Mesendoderm (in vitro differentiated cells): ENCODE data around the gene ARID1B.
A peak's percentile ranks its signal among the peaks of the same experiment; 100 is the strongest.

ENCODE experiments used
- DNase-seq: peaks from one replicate; pipeline ENCODE4 v3.0.0; 2013
- H2AK5ac ChIP-seq: 2 replicates; pipeline ENCODE4 v1.6.1; 2013; ENCODE audit warnings: low read length, inconsistent platforms
- H2BK120ac ChIP-seq: 2 replicates; pipeline ENCODE4 v1.6.1; 2013; ENCODE audit warnings: low read depth, mild to moderate bottlenecking, low read length, moderate library complexity, mixed read lengths
- H2BK15ac ChIP-seq: replicated peaks from 2 replicates; pipeline ENCODE4 v1.6.1; 2013; ENCODE audit warnings: low read depth, mild to moderate bottlenecking, moderate library complexity
- H2BK5ac ChIP-seq: 2 replicates; pipeline ENCODE4 v1.6.1; 2013; ENCODE audit warnings: low read length, inconsistent platforms
- H3K18ac ChIP-seq: 2 replicates; pipeline ENCODE4 v1.6.1; 2013; ENCODE audit warnings: mild to moderate bottlenecking, low read length, mixed read lengths
- H3K23ac ChIP-seq: one replicate; pipeline ENCODE4 v1.6.1; 2013; ENCODE audit warnings: low read length
- H3K27ac ChIP-seq: 2 replicates; pipeline ENCODE4 v1.5.1; 2013; ENCODE audit warnings: low read depth, mild to moderate bottlenecking, inconsistent platforms, low read length, moderate library complexity
- H3K27me3 ChIP-seq: 2 replicates; pipeline ENCODE4 v1.6.1; 2013; ENCODE audit warnings: low read length, control low read depth, mild to moderate bottlenecking, inconsistent platforms; ENCODE audit not compliant: insufficient read depth, poor library complexity
- H3K36me3 ChIP-seq: 2 replicates; pipeline ENCODE4 v1.6.1; 2013; ENCODE audit warnings: low read length, inconsistent platforms; ENCODE audit not compliant: control insufficient read depth, insufficient read depth
- H3K4ac ChIP-seq: one replicate; pipeline ENCODE4 v1.6.1; 2013; ENCODE audit warnings: low read depth, mild to moderate bottlenecking, low read length, moderate library complexity
- H3K4me1 ChIP-seq: 2 replicates; pipeline ENCODE4 v1.6.1; 2013; ENCODE audit warnings: low read depth, low read length, inconsistent platforms; ENCODE audit not compliant: control insufficient read depth
- H3K4me2 ChIP-seq: 2 replicates; pipeline ENCODE4 v1.6.1; 2013; ENCODE audit warnings: low read length
- H3K4me3 ChIP-seq: 2 replicates; pipeline ENCODE4 v1.5.1; 2013; ENCODE audit warnings: mild to moderate bottlenecking, low read length
- H3K56ac ChIP-seq: one replicate; pipeline ENCODE4 v1.6.1; 2013; ENCODE audit warnings: low read length
- H3K79me1 ChIP-seq: 2 replicates; pipeline ENCODE4 v1.6.1; 2013; ENCODE audit warnings: low read length, inconsistent platforms
- H3K79me2 ChIP-seq: 2 replicates; pipeline ENCODE4 v1.6.1; 2013; ENCODE audit warnings: mild to moderate bottlenecking, low read length; ENCODE audit not compliant: control insufficient read depth, insufficient read depth
- H3K9ac ChIP-seq: 2 replicates; pipeline ENCODE4 v1.6.1; 2013; ENCODE audit warnings: low read length, inconsistent platforms
- H4K5ac ChIP-seq: one replicate; pipeline ENCODE4 v1.6.1; 2013; ENCODE audit warnings: low read length
- H4K8ac ChIP-seq: one replicate; pipeline ENCODE4 v1.6.1; 2013; ENCODE audit warnings: low read depth, mild to moderate bottlenecking, control low read depth, low read length, moderate library complexity
- WGBS: extraction: QIAGEN DNeasy Blood & Tissue Kit; methylation state at CpG from one replicate; pipeline ENCODE4 v1.1.7; 2013; ENCODE audit warnings: low lambda C conversion rate, missing lambda C conversion rate; ENCODE audit not compliant: insufficient coverage; ENCODE audit errors: extremely low coverage; 5-methylcytosine and 5-hydroxymethylcytosine counted together

The ARID1B gene

DNA sequence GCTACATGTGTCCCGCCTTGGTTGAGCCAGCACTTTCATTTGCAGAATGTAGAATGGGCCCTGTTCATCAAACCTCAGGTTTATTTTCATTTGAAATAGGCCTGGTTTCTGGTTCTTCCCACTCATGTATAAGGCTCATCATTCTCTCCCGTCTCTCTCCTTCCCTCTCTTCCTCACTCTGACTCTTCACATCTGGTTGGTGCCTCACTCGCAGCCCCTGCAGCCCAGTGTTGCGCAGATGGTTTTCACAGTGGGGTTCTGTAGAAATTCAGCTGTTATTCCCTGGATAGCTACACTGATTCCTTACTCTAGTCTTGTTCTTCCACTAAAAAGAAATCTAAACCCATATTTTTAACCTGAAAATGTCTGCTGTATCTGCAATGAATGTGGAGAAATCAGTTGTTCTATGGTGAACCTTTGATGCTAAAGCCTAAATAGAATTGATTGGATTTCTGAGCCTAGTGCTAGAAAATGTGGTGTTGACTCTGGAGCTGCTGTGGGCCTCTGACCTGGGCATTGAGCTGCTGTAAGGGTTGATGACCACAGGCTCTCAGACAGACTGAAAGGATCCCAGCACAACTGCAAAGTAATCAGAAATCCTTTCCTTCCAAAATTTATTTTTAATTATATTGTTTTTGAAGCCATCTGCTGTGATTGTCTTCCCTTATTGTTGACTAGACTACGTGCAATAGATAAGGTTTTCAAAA is 395.8 kb downstream of the ARID1B start:
- no peak overlapping the region for H3K27ac ChIP-seq
- WGBS = no CpG with 5 or more reads among the region's 5 CpGs
- no peak for DNase-seq

DNA sequence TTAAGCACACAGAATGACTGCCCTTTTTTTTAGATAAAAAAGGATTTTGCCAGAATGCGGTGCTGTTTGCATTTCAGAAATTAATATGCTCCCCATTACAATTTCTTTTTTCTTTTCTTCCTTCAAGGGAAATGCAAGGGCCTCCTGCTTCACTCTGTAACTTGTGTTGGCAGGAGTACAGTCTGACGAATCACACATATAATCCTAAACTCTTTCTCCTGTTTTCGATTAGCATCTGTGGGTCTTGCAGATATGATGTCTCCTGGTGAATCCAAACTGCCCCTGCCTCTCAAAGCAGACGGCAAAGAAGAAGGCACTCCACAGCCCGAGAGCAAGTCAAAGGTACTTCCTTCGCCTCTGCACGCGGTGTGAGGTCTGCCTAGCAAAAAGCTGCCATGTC is 396.6 kb downstream of the ARID1B start:
- Histone ChIP-seq H3K23ac (no peak overlapping the region), H3K4me3 (no peak overlapping the region), H2AK5ac (no peak overlapping the region), H2BK15ac (no peak overlapping the region), H4K5ac (no peak overlapping the region), H3K4me2 (no peak overlapping the region), H2BK5ac (no peak overlapping the region), H3K79me1 (no peaks in the 10 kb centered on the region), H2BK120ac (no peak overlapping the region), H3K4me1 (peaks cover 2% of the 10 kb centered on the region), H3K9ac (no peak overlapping the region), H3K4ac (no peak overlapping the region), H3K56ac (peak overlapping the region; percentile 30), H3K79me2 (no peaks in the 10 kb centered on the region), H3K27ac (no peak overlapping the region), H3K36me3 (no peaks in the 10 kb centered on the region), H3K18ac (no peak overlapping the region), H3K27me3 (no peaks in the 10 kb centered on the region), H4K8ac (no peak overlapping the region)
- WGBS = no CpG with 5 or more reads among the region's 8 CpGs
- no peak for DNase-seq

More for the DNA sequence above, 395.8 kb downstream of the ARID1B start:
- no peak overlapping the region for H3K18ac ChIP-seq
- H3K4me1 ChIP-seq = peaks cover 2% of the 10 kb centered on the region
- H3K36me3 ChIP-seq = no peaks in the 10 kb centered on the region
- H3K79me2 ChIP-seq = no peaks in the 10 kb centered on the region
- no peaks in the 10 kb centered on the region for H3K27me3 ChIP-seq
- no peak overlapping the region for H2BK5ac ChIP-seq
- no peak overlapping the region for H3K23ac ChIP-seq
- no peak overlapping the region for H2BK15ac ChIP-seq
- no peak overlapping the region for H2BK120ac ChIP-seq
- H3K79me1 ChIP-seq = no peaks in the 10 kb centered on the region
- no peak overlapping the region for H3K9ac ChIP-seq
- no peak overlapping the region for H3K4ac ChIP-seq
- H2AK5ac ChIP-seq = no peak overlapping the region
- H3K56ac ChIP-seq = no peak overlapping the region
- no peak overlapping the region for H3K4me3 ChIP-seq
- H4K5ac ChIP-seq = no peak overlapping the region
- no peak overlapping the region for H3K4me2 ChIP-seq
- H4K8ac ChIP-seq = no peak overlapping the region

DNA sequence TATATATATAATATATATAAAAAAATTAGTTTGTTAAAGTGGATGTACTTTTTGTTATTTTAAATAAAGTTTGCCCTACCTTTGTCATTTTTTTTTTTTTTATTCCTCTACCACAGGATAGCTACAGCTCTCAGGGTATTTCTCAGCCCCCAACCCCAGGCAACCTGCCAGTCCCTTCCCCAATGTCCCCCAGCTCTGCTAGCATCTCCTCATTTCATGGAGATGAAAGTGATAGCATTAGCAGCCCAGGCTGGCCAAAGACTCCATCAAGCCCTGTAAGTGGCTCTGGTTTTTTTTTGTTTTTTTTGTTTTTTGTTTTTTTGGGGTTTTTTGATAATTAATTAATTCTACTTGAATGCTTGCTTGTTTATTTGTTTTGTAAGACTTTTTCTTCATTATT is 397.6 kb downstream of the ARID1B start:
- Histone ChIP-seq H2BK15ac (no peak overlapping the region), H3K36me3 (no peaks in the 10 kb centered on the region), H3K18ac (no peak overlapping the region), H3K27me3 (no peaks in the 10 kb centered on the region), H3K79me2 (no peaks in the 10 kb centered on the region), H4K5ac (no peak overlapping the region), H2BK120ac (no peak overlapping the region), H3K4ac (no peak overlapping the region), H4K8ac (no peak overlapping the region), H2BK5ac (no peak overlapping the region), H3K4me2 (no peak overlapping the region), H3K23ac (no peak overlapping the region), H3K27ac (no peak overlapping the region), H3K4me1 (peaks cover 2% of the 10 kb centered on the region), H3K4me3 (no peak overlapping the region), H2AK5ac (no peak overlapping the region), H3K79me1 (no peaks in the 10 kb centered on the region), H3K56ac (no peak overlapping the region), H3K9ac (no peak overlapping the region)
- no peak for DNase-seq

DNA sequence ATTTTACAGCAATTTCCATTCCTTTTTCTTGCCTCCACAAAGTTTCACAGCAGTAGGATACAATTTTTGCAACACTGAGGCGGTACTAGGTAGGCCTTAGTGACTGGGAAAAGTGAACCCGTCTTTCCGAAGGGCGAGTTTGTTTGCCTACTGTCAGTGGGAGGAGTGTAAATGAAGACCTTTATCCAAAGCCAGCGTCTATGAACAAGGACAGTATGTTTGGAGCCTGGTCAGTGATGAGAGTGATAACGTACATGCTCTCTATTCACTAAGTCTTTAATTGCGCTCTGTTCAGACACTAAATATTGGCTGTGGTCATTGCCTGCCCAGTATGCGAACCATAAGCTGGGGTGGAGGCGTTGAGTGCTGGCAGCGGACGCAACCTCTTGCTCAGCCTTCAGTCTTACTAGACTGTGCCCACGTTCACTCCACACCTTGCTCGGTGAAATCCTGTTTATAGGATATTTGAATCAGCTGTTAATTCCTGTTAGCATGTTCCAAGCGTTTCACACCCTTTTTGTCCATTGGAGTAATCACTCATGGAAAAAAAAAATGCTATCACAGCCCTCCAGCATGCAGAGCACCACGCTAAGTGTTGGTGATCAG is 400.7 kb downstream of the ARID1B start:
- Histone ChIP-seq H3K27ac (no peak overlapping the region), H3K23ac (no peak overlapping the region), H3K18ac (no peak overlapping the region), H2BK120ac (no peak overlapping the region), H3K9ac (no peak overlapping the region), H3K4me1 (no peaks in the 10 kb centered on the region), H2BK5ac (no peak overlapping the region), H3K36me3 (no peaks in the 10 kb centered on the region), H3K27me3 (no peaks in the 10 kb centered on the region), H2AK5ac (no peak overlapping the region), H3K56ac (no peak overlapping the region), H4K5ac (no peak overlapping the region), H3K4me2 (no peak overlapping the region), H3K79me2 (no peaks in the 10 kb centered on the region), H3K4ac (no peak overlapping the region), H3K79me1 (no peaks in the 10 kb centered on the region), H3K4me3 (no peak overlapping the region), H4K8ac (no peak overlapping the region), H2BK15ac (no peak overlapping the region)
- WGBS = no CpG with 5 or more reads among the region's 15 CpGs
- DNase-seq = no peak

DNA sequence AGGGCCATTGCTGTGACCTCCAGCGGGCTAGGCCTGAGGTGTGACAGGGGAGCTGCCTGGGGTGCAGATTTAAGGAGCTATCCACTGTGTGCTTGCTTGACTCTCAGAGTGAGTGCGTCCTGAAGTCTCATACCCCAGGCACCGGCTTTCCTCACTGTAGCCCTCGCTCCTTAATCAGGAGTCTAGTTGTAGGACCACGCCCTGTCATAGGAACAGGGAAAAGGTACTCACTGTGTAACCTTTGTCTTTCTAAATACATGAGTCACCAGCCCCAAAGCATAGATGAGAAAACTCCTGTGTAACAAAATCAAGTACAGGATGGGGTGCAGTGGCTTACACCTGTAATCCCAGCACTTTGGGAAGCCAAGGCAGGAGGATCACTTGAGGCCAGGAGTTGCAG is 404.5 kb downstream of the ARID1B start:
- no peak overlapping the region for H3K4ac ChIP-seq
- DNase-seq = no peak
- no peak overlapping the region for H4K8ac ChIP-seq
- no peak overlapping the region for H3K27ac ChIP-seq
- H3K36me3 ChIP-seq = no peaks in the 10 kb centered on the region
- H2BK5ac ChIP-seq = no peak overlapping the region
- no peaks in the 10 kb centered on the region for H3K79me2 ChIP-seq
- no peak overlapping the region for H3K4me2 ChIP-seq
- H3K56ac ChIP-seq = no peak overlapping the region
- H2BK15ac ChIP-seq = no peak overlapping the region
- no peak overlapping the region for H3K18ac ChIP-seq
- H3K4me1 ChIP-seq = no peaks in the 10 kb centered on the region
- no peak overlapping the region for H2AK5ac ChIP-seq
- H3K4me3 ChIP-seq = no peak overlapping the region
- no peak overlapping the region for H3K23ac ChIP-seq
- WGBS = no CpG with 5 or more reads among the region's 5 CpGs
- no peak overlapping the region for H3K9ac ChIP-seq
- H3K27me3 ChIP-seq = no peaks in the 10 kb centered on the region
- H4K5ac ChIP-seq = no peak overlapping the region
- no peak overlapping the region for H2BK120ac ChIP-seq
- H3K79me1 ChIP-seq = no peaks in the 10 kb centered on the region
